Measurements from ENCODE around the gene SDC3.

The SDC3 gene

DNA sequence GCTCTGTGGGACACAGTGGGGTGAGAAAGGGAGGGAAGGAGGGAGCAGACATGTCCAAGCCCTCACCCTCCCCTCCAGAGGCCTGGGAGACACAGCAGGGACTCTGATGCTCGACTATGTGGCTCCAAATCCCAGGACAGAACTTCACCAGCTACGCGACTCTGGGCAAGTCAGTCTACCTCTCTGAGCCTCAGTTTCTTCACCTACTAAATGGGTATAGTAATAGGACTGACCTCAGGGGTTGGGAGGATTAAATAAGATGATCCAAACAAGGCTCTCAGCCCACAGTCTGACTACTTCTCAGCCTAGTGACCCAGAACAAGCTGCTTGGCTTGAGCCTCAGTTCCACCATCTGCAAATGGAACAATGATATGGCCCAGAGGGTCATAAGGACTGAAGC, 19.6 kb downstream of the SDC3 start:
- DNase-seq (ENCODE audit: low read depth) = no peak

DNA sequence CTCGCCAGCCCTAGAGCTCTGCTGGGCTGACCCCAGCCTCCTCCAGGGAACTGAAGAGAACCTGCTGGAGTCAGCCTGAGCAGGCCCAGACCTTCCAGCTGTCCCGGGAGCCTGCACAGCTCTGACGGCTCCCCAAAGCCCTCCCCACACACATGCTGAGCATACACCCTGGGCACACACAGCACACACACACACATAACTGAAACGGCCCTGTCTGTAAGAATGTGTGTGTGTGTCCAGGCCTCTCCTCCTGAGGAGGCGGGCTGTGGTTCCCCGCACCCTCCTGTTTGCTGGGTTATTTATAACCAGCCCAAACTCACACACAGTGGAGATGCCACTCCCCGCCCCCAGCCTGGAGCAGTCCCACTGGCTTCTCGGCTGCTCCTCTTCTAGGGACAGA, 20.2 kb downstream of the SDC3 start:
- DNase-seq (ENCODE audit: low read depth) = peak; percentile 81

DNA sequence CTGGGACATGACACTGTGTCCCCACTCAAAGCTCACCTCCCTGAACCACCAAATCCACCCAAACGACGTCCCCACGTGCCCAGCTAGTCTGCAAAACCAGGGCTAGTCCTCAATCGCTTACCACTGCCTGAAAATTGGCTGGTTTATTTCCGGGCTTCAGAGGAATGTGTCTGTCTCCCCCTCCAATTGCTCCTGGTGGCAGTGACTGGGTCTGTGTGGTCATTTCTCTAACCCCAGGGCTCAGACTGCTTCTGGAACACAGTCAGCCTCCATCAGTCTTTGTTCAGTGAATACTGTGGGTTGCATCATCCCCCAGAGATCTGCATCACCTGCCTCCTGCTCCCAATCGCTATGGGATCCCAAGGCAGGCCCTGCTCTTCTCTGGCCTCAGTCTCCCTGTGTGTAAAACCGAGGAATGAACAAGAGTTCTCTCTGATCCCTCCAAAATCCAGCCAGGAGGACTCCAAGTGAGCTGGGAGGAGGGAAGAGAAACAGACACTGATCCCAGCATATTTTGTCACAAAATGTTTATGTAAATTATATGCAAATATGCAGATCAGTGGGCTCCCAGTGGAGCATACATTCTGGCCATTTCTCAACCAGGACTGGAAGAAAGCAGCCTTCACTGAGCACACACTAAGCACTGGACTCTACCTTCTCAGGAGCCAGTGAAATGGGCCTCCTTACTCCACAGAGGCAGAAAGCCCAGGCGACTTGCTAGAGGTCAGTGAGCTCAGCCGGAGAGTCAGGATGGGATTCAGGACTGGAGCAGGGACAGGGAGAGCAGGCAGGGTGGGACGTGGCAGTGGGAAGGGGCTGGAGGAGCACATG, 20.9 kb downstream of the SDC3 start:
- peak; percentile 31 for DNase-seq (ENCODE audit: low read depth)

DNA sequence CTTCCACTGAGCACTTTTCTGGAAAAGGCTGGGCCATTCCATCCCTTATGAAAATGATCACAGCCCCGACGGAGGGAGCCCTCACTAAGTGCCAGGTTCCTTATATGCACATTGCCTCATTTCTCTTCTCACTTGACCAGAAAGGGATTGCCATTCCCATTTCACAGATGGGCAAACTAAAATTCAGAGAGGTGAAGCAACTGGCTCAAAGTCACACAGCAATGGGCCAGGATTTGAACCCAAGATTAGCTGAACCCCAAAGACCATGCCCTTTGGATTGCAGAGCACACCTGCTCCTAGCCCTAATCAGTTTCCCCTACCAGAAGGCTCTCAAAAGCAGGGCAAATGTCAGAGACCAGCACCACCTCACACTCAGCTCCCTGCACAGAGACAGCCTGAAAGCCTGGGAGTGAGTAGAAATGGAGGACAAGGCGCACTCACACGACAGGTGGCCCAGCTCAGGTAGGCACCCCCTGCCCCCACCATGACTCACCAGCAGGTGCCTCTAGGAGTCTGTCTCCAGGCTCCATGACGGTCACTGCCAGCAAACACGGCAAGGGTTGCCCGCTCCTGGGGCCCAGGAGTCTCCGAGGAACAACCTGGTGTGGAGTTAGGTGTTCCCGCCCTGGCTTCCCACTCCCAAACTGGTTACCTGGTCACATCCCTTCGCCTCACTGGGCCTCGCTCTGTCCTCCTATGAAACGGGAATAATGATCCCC, 21.7 kb downstream of the SDC3 start:
- no peak for DNase-seq (ENCODE audit: low read depth)

DNA sequence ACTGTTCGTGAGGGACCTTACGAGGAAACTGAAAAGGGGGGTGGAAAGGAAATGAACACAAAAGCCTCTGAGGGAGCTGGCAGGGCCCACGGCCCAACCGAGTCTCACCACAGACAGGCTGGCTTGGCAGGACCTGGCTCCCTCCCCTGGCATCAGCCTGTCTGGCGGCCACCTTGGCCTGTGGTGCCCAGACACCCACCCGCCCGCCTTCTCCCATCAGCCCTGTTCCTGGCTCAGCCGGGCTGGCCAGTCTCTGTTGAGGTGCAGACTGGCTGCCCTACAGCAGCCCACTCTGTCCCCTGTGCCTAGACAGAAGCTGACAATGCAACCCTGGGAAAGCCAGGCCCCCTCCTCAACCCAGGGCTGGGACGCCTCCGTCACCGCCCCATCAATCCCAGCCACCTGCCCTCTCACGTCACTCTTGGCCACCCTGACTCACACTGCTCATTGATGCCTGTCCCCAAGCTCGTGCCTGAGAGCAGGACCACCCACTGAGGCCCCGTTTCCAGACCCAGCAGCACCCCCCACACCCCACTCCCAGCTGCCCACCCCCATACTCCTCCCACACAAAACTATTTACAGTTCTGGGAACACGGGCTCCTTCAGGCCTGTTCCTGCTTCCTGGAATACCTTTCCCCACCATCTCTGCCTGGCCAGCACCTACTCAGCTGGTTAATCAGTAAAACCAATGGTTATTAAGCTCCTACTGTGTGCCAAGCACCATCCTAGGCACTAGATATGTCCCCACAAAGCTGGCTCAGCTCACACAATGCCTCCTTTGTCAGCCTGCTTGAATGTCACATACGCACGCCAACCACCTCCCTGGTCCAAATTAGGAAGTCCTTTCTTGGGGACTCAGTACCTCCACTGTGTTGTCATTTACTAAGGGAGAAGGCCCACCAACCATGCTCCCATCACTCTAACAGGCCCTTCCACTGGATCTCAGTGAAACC, 22.7 kb downstream of the SDC3 start:
- DNase-seq (ENCODE audit: low read depth) = no peak

DNA sequence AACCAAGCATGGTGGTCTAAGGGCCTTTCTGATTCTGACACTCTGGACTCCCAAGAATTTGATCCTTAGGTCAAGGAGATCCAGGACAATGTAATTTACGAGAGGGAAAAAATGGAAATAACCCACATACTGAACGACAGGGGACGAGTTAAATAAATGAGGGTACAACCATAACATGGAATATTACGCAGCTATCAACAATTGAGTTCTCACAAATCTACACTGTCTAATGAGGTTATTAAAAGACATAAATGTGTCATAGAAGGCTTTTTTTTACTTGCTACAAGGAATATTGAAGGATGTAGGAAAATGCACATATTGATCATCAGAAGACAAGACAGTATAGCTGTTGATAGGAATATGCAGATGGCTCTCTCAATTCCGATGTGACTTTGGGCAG, 23.8 kb downstream of the SDC3 start:
- no peak for DNase-seq (ENCODE audit: low read depth)

DNA sequence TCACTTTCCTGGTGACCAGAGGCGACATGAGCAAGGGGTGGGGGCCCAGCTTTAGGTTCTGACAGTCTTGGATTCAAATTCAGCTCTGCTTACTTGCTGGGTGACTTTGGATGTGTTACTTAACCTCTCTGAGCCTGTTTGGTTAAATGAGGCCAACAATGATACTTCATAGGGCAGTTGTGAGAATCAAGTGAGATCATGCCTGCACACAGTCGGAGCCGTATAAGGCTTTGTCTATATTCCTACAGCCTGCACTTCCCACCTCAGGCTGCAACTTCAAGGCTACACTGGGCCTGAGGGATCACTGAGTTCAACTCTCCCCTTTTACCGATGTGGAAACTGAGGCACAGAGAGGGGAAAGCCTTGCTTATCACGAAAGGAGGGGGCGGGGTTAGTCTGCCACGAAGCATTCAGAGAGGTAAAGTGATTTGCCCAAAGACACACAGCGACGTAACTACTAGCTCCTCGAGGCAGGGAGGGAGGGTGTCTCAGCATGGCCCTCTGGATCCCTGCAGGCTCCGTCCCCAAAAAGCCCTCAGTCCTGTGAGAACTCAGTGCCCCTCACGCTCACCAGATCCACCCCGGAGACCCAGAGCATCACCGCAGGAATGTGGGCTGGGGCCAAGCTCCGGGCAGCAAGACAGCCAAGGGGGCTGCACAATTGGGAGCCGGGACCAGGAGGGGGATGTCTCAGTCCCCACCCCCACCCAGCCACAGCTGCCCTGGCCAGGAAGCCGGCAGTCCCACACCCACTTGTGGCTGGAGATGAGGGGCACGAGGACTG, 25.0 kb downstream of the SDC3 start:
- DNase-seq (ENCODE audit: low read depth) = no peak

DNA sequence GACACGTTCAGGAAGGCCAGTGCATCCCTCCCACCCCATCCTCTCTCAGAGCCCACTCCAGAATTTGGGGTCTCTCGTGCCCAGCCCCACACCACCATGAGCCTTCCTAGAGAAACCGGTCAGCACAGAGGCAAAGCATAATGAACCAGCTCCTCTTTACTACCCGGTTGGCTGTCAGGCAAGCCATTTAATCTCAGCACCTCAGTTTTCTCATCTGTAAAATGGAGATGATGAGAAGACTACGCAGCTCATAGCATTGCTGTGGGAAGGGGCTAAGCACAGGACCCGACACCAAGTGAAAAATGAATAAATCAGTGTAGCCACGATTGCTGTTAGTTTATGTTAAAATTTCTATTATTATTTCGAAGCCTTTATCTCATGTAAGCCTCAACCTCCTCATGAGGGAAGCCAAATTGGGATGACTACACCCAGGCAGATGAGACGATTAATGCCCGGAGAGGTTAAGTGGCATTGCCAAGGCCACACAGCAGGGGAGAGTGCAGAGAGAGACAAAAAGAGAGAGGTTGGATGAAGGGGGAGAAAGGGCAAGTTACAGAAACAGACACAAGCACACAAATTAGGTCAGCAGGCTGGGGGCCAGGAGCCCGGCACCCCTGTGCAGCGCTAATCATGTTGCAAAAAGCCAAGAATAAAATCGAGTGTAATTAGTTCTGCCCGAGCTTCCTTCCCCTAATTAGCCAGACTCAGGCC, 25.7 kb downstream of the SDC3 start:
- DNase-seq (ENCODE audit: low read depth) = no peak

DNA sequence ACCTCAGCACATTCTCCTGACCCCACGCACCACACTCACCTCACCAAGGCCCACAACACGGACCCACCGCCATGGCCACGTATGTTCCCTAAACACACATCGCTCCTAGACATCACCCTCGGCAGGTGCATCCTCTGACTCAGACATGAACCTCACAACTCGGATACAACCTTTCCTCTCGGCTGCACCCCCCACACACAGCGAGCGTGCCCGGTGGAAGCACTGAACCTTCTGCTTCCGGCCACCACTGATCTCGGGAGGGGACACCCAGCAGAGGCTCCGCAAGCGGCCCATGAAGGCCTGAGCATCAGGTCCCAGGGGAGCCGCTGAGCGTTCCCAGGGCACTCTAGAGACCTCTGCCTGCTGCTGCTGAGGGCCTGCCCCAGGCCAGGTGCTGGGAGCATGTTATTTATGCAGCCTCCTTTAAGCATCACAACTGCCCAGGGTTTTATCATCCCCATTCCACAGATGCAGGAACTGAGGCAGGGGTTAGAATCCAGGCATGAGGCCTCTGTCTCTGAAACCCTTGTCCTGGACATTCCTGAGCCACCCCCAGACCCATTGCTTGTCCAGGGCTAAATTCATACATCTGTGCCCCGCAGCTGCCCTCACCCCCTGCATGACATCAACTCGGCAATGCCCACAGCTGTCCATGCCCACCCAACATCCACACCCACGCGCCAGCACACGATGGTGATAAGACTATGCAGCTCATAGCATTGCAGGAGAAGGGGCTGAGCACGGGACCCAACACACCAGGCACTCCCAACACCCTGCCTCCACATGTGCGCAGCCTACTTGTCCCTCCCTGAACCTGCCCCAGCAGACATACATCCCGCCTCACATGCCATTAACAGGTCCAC, 27.0 kb downstream of the SDC3 start:
- no peak for DNase-seq (ENCODE audit: low read depth)

DNA sequence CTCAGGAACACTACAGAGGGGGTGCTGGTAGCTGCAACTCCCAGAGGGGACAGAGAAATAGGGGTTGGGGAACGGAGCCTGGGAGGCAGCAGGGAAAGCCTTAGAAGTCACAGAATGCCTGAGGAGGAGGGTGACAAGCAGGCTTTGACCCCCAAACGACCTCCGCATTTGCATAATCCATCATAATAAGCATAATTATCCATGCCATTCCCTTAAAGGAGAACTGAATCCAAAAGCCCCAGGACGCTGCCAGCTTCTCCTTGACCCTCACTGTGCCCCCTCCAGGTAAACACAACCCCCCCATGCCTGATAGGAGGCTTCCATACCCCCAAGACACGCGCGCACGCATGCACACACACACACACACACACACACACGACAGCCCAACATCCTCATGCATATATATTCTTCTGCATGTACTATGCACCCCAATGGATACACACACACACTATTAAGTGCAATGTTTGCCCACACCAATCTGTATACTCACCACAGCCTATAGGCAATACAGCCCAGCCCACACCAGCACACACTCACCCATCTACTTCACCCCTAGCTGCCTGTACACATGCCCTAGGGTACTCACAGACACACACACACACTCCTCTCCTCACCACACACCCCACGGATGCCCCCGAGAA, 27.8 kb downstream of the SDC3 start:
- no peak for DNase-seq (ENCODE audit: low read depth)

DNA sequence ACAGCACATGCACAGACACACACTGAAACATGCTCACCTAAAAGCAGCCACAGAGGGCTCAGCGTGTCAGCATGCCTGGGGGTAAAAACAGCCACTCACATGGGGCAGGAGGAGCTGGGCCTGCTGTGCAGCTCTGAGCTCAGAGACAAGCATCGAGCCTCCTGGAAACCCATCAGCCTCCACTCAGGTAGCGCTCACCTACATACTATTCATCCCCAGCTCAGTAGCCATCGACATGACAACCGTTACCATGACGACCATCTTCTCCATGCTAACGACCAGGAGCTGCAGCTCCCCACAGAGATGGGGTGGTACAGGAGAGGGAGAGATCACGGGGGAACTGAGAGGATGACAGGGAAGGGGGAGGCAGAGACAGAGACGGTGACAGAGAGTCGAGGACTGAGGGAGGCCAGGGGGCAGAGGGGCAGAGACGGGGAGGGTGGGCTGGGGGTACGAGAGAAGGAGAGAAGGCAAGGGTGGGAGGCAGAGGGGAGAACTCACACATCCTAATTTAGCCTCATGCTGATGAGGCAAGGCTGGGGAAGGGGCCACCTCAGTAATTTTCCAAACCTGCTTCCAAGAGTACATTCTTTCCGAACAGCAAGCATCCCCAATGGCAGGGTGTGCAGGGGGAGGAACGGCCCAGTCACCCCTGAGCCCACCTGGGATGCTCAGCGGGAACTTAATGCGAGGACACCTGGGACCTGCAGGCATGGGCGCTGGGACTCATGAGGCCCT, 28.4 kb downstream of the SDC3 start:
- DNase-seq (ENCODE audit: low read depth) = no peak

DNA sequence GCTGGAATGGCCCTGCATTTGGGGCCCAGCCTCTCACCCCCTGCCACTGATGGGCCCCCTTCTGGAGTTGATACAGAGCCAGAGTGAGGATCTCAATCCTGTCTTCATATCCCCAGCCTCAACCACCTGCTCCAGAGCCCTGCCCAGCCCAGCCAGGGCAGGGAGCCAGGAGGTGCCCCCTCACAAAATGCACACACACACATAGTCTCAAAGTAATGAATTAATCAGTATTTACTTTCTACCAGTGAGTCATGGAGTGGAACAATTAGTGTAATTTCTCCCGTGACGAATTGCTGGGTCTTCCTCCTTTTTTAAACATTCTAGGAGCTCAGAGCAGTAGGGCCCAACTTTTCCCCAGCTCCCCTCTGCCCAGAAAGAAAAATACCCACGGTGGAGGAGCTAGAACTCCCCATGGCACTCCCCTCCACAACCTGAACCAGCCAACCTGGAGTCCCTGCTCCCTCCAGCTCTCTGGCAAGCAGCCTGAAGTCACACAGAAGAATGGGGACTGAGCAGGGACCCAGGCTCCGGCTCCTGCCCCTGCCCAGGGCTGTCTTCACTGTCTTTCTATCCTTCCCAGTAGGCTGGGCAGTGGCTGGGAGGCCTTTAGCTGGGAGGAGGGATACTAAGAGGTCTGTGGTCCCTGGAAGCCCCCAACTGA, 29.3 kb downstream of the SDC3 start:
- no peak for DNase-seq (ENCODE audit: low read depth)

DNA sequence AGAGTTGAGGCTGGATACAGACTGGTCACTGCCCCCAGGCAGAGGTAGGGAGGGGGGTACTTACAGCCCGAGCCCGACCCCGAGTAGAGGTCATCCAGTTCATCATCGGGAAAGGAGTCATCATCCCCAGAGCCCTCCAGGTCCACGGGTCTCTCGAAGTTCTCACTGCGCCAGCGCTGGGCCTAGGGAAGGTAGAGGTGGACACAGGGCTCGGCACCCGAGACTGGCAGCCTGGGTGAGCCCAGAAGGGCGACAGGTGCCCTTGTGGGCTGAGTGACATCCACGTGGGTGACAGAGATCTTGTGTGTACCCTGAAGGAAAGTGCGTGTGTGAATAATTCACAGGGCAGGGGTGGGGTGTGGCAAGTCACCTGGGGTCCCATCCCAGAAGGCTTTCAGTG, 30.0 kb downstream of the SDC3 start:
- no peak for DNase-seq (ENCODE audit: low read depth)

DNA sequence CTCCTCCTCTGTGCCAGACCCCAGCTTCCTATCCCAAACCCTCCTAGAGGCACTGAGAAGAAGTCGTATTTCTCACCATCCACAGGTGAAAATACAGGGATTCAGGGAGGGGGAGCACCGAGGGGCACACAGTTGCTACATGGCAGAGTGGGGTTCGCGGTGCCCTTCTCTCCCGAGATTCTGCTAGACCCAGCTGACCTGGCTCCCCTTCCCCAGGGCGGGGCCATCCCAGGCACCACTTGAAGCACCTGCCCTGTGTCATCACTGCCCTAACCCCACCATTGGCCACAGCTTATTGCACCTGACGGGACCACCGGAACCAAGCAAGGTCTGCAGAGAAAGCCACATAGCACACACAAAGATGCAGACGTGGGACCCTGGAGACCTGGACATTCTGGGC, 30.5 kb downstream of the SDC3 start:
- DNase-seq (ENCODE audit: low read depth) = no peak

DNA sequence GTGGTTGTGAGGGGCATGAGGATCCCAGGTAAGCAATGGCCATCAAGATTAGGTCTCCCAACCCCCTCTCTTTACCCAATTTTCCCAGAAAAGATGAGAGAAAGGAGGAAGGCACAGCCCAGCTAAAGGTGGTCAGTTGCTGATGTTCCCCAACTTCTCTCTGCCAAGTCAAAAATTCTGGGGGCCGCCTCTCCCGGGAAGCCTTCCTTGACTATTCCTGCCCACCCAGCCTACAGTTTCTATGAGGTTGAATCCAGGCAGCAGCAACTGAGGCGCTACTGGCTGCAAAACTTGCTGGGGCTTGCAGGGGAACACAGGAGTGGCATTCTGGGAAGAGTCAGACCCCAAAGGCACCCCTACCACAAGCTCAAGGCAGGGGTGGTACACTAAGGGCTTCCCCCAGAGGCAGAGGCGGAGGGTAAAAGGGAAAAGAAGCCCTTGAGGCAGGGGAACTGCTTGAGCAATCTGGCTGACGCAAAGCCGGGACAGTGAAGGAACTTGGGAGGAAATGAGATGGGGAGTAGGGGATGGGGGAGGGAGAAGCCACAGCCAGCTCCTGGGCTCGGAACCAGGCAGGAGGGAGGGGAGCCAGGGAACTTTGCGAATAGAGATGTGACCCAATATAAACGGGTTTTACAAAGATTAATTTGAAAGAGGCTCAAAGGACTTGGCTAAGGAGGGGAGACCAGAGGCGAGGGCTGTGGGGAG, 31.2 kb downstream of the SDC3 start:
- DNase-seq (ENCODE audit: low read depth) = peak; percentile 44

DNA sequence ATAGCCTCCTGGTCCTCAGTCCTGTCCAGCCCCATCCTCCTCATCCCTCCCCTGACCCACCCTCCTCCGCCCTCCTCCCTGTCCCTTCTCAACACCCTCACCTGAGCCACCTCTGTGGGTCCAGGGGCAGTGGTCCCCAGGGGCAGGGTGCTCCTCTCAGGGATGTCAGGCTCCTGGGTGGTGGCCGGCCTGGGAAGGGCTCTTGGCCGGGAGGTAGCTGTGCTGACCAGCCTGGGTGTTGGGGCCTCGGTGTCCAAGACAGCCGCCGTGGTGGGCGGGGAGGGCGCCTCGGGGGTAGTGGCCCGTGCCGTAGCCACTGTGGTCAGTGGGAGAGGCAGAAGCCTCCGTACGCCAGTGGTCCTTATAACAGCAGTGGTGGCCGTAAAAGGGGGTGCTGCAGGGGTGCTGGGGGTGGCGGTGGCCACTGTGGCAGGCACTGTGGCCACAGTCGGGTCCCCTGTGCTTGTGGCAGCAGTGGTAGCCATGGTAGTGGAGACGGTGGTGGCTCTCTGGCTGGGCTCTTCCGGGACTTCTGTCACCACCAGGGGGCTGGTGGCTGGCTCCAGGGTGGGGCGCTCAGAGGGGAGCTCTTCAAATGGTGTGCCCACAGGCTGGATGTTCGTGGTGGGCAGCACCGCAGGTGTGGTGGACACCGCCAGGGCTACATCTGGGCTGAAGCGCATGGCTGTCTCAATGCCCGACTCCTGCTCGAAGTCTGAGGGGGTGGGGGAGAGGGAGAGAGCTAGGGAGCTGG, 31.9 kb downstream of the SDC3 start:
- DNase-seq (ENCODE audit: low read depth) = no peak

DNA sequence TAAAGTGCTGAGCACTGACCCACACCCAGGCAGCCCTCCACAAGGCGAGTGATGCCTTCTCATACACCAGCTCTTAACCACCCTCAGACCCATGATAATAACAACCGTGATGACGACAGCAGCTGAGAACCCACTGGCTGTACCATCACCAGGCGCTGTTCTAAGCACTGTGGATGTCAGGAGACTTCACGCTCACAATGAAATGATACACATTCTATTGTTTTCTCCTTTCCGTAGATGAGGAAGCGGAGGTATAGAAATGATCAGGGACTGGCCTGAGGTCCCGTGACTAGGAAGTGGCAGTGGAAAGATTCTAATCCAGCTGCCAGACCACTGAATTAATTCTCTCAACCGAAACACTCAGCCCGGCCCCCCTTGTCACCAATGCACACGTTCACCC, 32.6 kb downstream of the SDC3 start:
- DNase-seq (ENCODE audit: low read depth) = no peak

All from GM04503 (cell line).